ENCODE results near the gene SOCS6. TPM values are rescaled to one million over a fixed set of nuclear protein-coding genes. Genes with fewer than 3 reads are reported as not detected.

SOCS6 gene
- total and polyA plus RNA-seq, 4 donors = 5.9 to 22.8 (median 15.5) TPM

GRCh38 chr18:70376137-70376913, 87.5 kb downstream of the SOCS6 start:
- Histone ChIP-seq H3K27me3 (ENCODE audit: control insufficient read depth in 1 of 2, insufficient read depth in 2 of 2, low read length in 1 of 2) (no peaks in the 10 kb centered on the region), H3K4me1 (ENCODE audit: control insufficient read depth in 1 of 2, insufficient read depth in 2 of 2, low read length in 2 of 2) (no peaks in the 10 kb centered on the region), H3K9me3 (ENCODE audit: control insufficient read depth, low read length) (peaks cover 1% of the 10 kb centered on the region), H3K4me3 (ENCODE audit: low read length in 2 of 2) (no peak overlapping the region), H3K36me3 (ENCODE audit: control insufficient read depth in 1 of 2, insufficient read depth in 2 of 2, low read length in 1 of 2) (no peaks in the 10 kb centered on the region), H3K27ac (ENCODE audit: low read depth in 1 of 2, low read length in 2 of 2) (no peak overlapping the region)
- intact Hi-C loops (cut with DNase I) = no loop called here
- no peak for ATAC-seq (ENCODE audit: low FRiP score)
- 92 to 94% methylated on average over 15 of the region's 15 CpGs for WGBS, 2 donors
- no peak for DNase-seq

- intact Hi-C loops (cut with DNase I) = no loop called here
- Histone ChIP-seq H3K4me3 (ENCODE audit: low read length in 2 of 2) (no peak overlapping the region), H3K36me3 (ENCODE audit: control insufficient read depth in 1 of 2, insufficient read depth in 2 of 2, low read length in 1 of 2) (no peaks in the 10 kb centered on the region), H3K27me3 (ENCODE audit: control insufficient read depth in 1 of 2, insufficient read depth in 2 of 2, low read length in 1 of 2) (no peaks in the 10 kb centered on the region), H3K9me3 (ENCODE audit: control insufficient read depth, low read length) (peaks cover 1% of the 10 kb centered on the region), H3K27ac (ENCODE audit: low read depth in 1 of 2, low read length in 2 of 2) (no peak overlapping the region), H3K4me1 (ENCODE audit: control insufficient read depth in 1 of 2, insufficient read depth in 2 of 2, low read length in 2 of 2) (no peaks in the 10 kb centered on the region)
- ATAC-seq (ENCODE audit: low FRiP score) = no peak
- DNase-seq = no peak
- 71 to 76% methylated on average over 4 of the region's 4 CpGs for WGBS, 2 donors
Measured at GRCh38 chr18:70376914-70377258, 88.0 kb downstream of the SOCS6 start.

GRCh38 chr18:70377317-70377799, 88.5 kb downstream of the SOCS6 start:
- no peak overlapping the region for H3K4me3 ChIP-seq (ENCODE audit: low read length in 2 of 2)
- no peaks in the 10 kb centered on the region for H3K27me3 ChIP-seq (ENCODE audit: control insufficient read depth in 1 of 2, insufficient read depth in 2 of 2, low read length in 1 of 2)
- ATAC-seq (ENCODE audit: low FRiP score) = no peak
- peaks cover 1% of the 10 kb centered on the region for H3K9me3 ChIP-seq (ENCODE audit: control insufficient read depth, low read length)
- H3K4me1 ChIP-seq (ENCODE audit: control insufficient read depth in 1 of 2, insufficient read depth in 2 of 2, low read length in 2 of 2) = no peaks in the 10 kb centered on the region
- H3K36me3 ChIP-seq (ENCODE audit: control insufficient read depth in 1 of 2, insufficient read depth in 2 of 2, low read length in 1 of 2) = no peaks in the 10 kb centered on the region
- intact Hi-C loops (cut with DNase I) = no loop called here
- WGBS, 2 donors = 27 to 28% methylated on average over 8 of the region's 8 CpGs
- DNase-seq = no peak
- no peak overlapping the region for H3K27ac ChIP-seq (ENCODE audit: low read depth in 1 of 2, low read length in 2 of 2)

GRCh38 chr18:70377857-70378701, 89.2 kb downstream of the SOCS6 start:
- Histone ChIP-seq H3K36me3 (ENCODE audit: control insufficient read depth in 1 of 2, insufficient read depth in 2 of 2, low read length in 1 of 2) (no peaks in the 10 kb centered on the region), H3K4me1 (ENCODE audit: control insufficient read depth in 1 of 2, insufficient read depth in 2 of 2, low read length in 2 of 2) (no peaks in the 10 kb centered on the region), H3K9me3 (ENCODE audit: control insufficient read depth, low read length) (peaks cover 1% of the 10 kb centered on the region), H3K4me3 (ENCODE audit: low read length in 2 of 2) (no peak overlapping the region), H3K27me3 (ENCODE audit: control insufficient read depth in 1 of 2, insufficient read depth in 2 of 2, low read length in 1 of 2) (no peaks in the 10 kb centered on the region), H3K27ac (ENCODE audit: low read depth in 1 of 2, low read length in 2 of 2) (no peak overlapping the region)
- ATAC-seq (ENCODE audit: low FRiP score) (no peak), DNase-seq (no peak)
- intact Hi-C loops (cut with DNase I) = no loop called here
- 70 to 72% methylated on average over 13 of the region's 13 CpGs for WGBS, 2 donors

Other genes starting within 250 kb of the SOCS6 start
- 10 to 100 TPM; 16.5 to 17.5 TPM for gene RTTN, start 83.4 kb upstream of the SOCS6 start, total RNA-seq
- gene RTTN, start 83.4 kb upstream of the SOCS6 start, polyA plus RNA-seq = 1 to 10 TPM; 2.1 to 7.1 TPM

Data from aorta (tissue), 5 donors.